IPS DF 4.7 (cell line): ENCODE data around the gene PLA2G4F.
"Not testable (repeated sequence)": the region's sequence is repeated elsewhere in the genome, so short reads cannot be mapped to it uniquely, and the experiment has no call there.

Experiments
- DNase-seq: peaks from one replicate; pipeline ENCODE4 v3.0.0-alpha.2; 2013; ENCODE audit warnings: low spot score; ENCODE audit errors: extremely low read depth

The PLA2G4F gene

GRCh38 chr15:42100021-42100800, 56.2 kb downstream of the PLA2G4F start:
- DNase-seq = no peak

GRCh38 chr15:42097018-42097417, 59.4 kb downstream of the PLA2G4F start:
- no peak for DNase-seq

GRCh38 chr15:42094512-42094963, 61.9 kb downstream of the PLA2G4F start, which contains the start of gene PLA2G4D:
TSS of gene PLA2G4D (minus strand) at chr15:42094562. CDS start at chr15:42094459, 103 bp downstream.
- DNase-seq = no peak

- no peak for DNase-seq
Measured at GRCh38 chr15:42093966-42094365, 62.5 kb downstream of the PLA2G4F start.

- no peak for DNase-seq
Measured at GRCh38 chr15:42092398-42093318, 63.8 kb downstream of the PLA2G4F start.

- not testable (repeated sequence) for DNase-seq
Measured at GRCh38 chr15:42091753-42092397, 64.6 kb downstream of the PLA2G4F start.

- DNase-seq = no peak
Measured at GRCh38 chr15:42090781-42091180, 65.7 kb downstream of the PLA2G4F start.

- DNase-seq = no peak
Measured at GRCh38 chr15:42090370-42090769, 66.1 kb downstream of the PLA2G4F start.

GRCh38 chr15:42089942-42090341, 66.5 kb downstream of the PLA2G4F start:
- DNase-seq = no peak
